Lower lobe of right lung (tissue), 2 donors: ENCODE data around the gene AKTIP. TPM values are rescaled to one million over a fixed set of nuclear protein-coding genes. Genes with fewer than 3 reads are reported as not detected.

Source experiments
- ATAC-seq, 2 donors: fragments of 200-7000 bp; cut with Tn5 transposase; one replicate each; pipeline ENCODE4 v1.9.1; 2020 to 2022; ENCODE audit warnings: mild to moderate bottlenecking in 2 of 2, moderate library complexity in 2 of 2
- DNase-seq: peaks from one replicate; pipeline ENCODE4 v3.0.0-alpha.2; 2020
- H3K27ac ChIP-seq: fragments of 200-600 bp; one replicate; pipeline ENCODE4 v1.8.0; 2022
- H3K27me3 ChIP-seq: fragments of 200-600 bp; one replicate; pipeline ENCODE4 v1.8.0; 2022; ENCODE audit warnings: low read depth
- H3K36me3 ChIP-seq: fragments of 200-600 bp; one replicate; pipeline ENCODE4 v1.8.0; 2022; ENCODE audit warnings: mild to moderate bottlenecking
- H3K4me1 ChIP-seq: fragments of 200-600 bp; one replicate; pipeline ENCODE4 v1.8.0; 2022
- H3K4me3 ChIP-seq: fragments of 200-600 bp; one replicate; pipeline ENCODE4 v1.8.0; 2022; ENCODE audit warnings: mild to moderate bottlenecking
- H3K9me3 ChIP-seq: fragments of 200-600 bp; one replicate; pipeline ENCODE4 v1.8.0; 2022
- intact Hi-C: fragments of 100-400 bp; cut with DNase I; formaldehyde crosslinking; loops from one replicate; pipeline ENCODE4 v1.11.0; 2022
- total RNA-seq: library from RNA; stranded (reverse); fragmentation: NEBNext Ultra II Directional; extraction: Animal tissue kit (Norgen Biotek cat#: 25700); gene quantifications from one replicate; pipeline ENCODE4 v1.2.1, GENCODE V29; 2021
- TF ChIP-seq, protein P1 (sequence below): fragments of 200-600 bp; IDR thresholded peaks from one replicate; pipeline ENCODE4 v1.8.0; 2022; ENCODE audit warnings: antibody characterized with exemption, mild to moderate bottlenecking
- donor health status: DM: no; HTN: yes; CAD: no; lungs with severe emphysema.

AKTIP gene
- total RNA-seq, 1 donor from 2014 or later, result 43.7 TPM

DNA sequence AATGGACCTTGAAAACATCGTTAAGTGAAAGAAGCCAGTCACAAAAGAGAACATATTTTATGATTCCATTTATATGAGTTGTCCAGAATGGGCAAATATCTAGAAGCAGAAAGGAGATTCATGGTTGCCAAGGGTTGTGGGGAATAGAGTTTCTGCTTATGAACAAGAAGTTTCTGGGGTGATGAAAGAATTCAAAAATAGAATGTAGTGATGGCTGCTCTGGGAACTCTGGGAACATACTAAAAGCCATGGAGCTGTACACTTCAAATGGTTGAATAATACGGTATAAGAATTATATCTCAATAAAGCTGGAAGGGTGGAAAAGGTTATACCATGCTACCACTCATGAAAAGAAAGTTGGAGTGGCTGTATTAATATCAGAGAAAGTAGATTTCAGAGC is 18.5 kb downstream of the AKTIP start:
- no peak for ATAC-seq
- H3K27ac ChIP-seq, result no peak overlapping the region

DNA sequence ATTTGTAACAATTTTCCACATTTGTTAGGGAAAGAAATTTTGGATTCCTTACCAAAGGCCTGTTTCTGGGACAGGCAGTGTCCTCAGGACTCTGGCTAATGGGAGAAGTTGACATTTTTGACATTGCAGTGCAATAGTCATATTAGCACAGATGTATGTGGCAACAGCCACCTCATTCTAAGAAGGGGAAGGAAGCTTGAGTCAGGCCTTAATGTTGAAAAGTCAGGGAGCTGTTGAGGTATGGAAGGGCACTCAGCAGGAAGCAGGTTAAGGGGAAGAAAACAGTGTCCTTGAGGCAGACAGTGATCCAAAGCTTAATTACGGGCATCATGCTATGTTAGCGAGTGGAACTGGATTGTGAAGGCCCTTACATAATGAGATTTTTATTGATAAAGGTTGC is 20.9 kb downstream of the AKTIP start:
- H3K27me3 ChIP-seq, result no peaks in the 10 kb centered on the region
- H3K4me3 ChIP-seq, result no peak overlapping the region
- intact Hi-C loops, result no loop called here
- H3K27ac ChIP-seq, result no peak overlapping the region
- DNase-seq (no peak), ATAC-seq (peak; percentile 70 to 88)
- peaks cover 97% of the 10 kb centered on the region for H3K36me3 ChIP-seq
- H3K4me1 ChIP-seq, result no peaks in the 10 kb centered on the region
- peaks cover 2% of the 10 kb centered on the region for H3K9me3 ChIP-seq
- TF ChIP-seq, protein P1, sequence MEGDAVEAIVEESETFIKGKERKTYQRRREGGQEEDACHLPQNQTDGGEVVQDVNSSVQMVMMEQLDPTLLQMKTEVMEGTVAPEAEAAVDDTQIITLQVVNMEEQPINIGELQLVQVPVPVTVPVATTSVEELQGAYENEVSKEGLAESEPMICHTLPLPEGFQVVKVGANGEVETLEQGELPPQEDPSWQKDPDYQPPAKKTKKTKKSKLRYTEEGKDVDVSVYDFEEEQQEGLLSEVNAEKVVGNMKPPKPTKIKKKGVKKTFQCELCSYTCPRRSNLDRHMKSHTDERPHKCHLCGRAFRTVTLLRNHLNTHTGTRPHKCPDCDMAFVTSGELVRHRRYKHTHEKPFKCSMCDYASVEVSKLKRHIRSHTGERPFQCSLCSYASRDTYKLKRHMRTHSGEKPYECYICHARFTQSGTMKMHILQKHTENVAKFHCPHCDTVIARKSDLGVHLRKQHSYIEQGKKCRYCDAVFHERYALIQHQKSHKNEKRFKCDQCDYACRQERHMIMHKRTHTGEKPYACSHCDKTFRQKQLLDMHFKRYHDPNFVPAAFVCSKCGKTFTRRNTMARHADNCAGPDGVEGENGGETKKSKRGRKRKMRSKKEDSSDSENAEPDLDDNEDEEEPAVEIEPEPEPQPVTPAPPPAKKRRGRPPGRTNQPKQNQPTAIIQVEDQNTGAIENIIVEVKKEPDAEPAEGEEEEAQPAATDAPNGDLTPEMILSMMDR, result no peak

More for the DNA sequence above, 18.5 kb downstream of the AKTIP start:
- Histone ChIP-seq H3K9me3 (peaks cover 2% of the 10 kb centered on the region), H3K4me1 (no peaks in the 10 kb centered on the region), H3K4me3 (no peak overlapping the region), H3K36me3 (peaks cover 95% of the 10 kb centered on the region), H3K27me3 (no peaks in the 10 kb centered on the region)
- TF ChIP-seq, protein P1, result no peak
- intact Hi-C loops, result no loop called here
- DNase-seq, result no peak

DNA sequence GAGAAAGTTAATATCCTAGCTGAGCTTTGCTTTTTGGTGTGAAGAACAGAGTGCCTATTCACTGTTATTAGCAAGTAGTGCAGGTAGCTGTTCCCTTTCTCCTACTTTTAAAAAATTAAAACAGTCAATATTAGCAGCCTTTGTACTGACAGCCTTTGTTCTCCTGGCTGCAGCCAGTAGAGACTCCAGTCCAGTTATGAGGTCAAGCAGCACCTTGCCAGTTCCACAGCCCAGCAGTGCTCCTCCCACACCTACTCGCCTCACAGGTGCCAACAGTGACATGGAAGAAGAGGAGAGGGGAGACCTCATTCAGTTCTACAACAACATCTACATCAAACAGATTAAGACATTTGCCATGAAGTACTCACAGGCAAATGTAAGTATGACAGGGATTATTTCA is 22.6 kb downstream of the AKTIP start:
- ATAC-seq (no peak), DNase-seq (no peak)
- Histone ChIP-seq H3K27me3 (no peaks in the 10 kb centered on the region), H3K27ac (no peak overlapping the region), H3K4me3 (no peak overlapping the region), H3K4me1 (no peaks in the 10 kb centered on the region), H3K36me3 (peaks cover 96% of the 10 kb centered on the region), H3K9me3 (no peaks in the 10 kb centered on the region)
- intact Hi-C loops, result no loop called here
- TF ChIP-seq, protein P1, result no peak

DNA sequence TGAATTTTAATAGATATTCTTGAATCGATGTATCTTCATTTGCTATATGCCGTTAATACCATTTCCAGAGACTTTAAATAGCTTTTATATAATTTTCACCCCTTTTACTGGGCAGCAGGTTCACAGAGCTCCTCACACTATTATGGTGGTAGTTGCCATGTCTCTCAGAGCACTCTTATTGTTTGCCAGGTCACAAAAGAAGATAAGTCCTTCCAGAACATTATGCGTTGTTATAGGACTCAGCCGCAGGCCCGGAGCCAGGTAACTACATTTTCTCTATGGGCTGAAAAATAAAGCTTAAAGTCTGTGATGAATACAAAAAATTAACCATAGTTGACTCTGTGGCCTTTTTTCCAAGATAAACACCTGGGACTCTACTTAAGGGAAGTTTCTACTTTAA is 24.0 kb downstream of the AKTIP start:
- DNase-seq, result no peak
- H3K36me3 ChIP-seq, result peaks cover 95% of the 10 kb centered on the region
- no peaks in the 10 kb centered on the region for H3K4me1 ChIP-seq
- no peaks in the 10 kb centered on the region for H3K9me3 ChIP-seq
- intact Hi-C loops, result no loop called here
- no peak overlapping the region for H3K4me3 ChIP-seq
- no peak overlapping the region for H3K27ac ChIP-seq
- ATAC-seq, result no peak
- TF ChIP-seq, protein P1, result no peak
- no peaks in the 10 kb centered on the region for H3K27me3 ChIP-seq

DNA sequence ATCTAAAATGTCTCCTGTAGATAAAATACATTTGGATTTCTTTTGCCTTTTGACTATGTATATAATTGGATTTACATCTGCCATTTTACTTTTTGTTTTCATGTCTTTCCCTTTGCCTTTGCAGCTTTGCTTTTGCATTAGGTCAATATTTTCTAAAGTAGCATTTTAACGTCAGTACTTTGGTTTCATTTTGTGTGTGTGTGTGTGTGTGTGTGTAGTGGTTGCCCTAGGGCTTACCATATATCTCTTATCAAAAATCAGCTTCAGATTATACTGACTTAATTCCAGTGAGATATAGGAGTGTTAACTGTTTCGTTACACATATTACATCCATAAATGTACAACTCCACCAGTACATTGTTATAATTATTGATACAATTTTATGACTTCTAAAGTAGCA is 26.1 kb downstream of the AKTIP start:
- DNase-seq (no peak), ATAC-seq (no peak)
- Histone ChIP-seq H3K9me3 (no peaks in the 10 kb centered on the region), H3K4me1 (no peaks in the 10 kb centered on the region), H3K27ac (no peak overlapping the region), H3K36me3 (peaks cover 94% of the 10 kb centered on the region), H3K27me3 (no peaks in the 10 kb centered on the region), H3K4me3 (no peak overlapping the region)
- TF ChIP-seq, protein P1, result no peak
- intact Hi-C loops, result no loop called here
